HEK293 (cell line): ENCODE data around the gene LRRC4C.

ENCODE experiments used
- ZNF23 ChIP-seq: fragments of 450-650 bp; formaldehyde crosslinking; IDR thresholded peaks from 2 replicates; pipeline ENCODE4 v1.5.1; 2016; ENCODE audit warnings: missing biosample characterization, missing genetic modification characterization, borderline replicate concordance
- ZNF274 ChIP-seq, 2 experiments: fragments of 200-500 bp in 1 of 2; fragments of 450-650 bp in 1 of 2; sonication (Bioruptor generic) in 1 of 2; formaldehyde crosslinking in 1 of 2; IDR thresholded peaks; 2 replicates each; pipeline versions ENCODE4 v1.5.1 to v1.6.1; 2014 to 2016; ENCODE audit warnings: borderline replicate concordance in 1 of 2, inconsistent platforms in 1 of 2, low read length in 1 of 2, missing biosample characterization in 1 of 2, missing genetic modification characterization in 1 of 2
- TF ChIP-seq, protein P1 (sequence below): fragments of 450-650 bp; formaldehyde crosslinking; IDR thresholded peaks from 2 replicates; pipeline ENCODE4 v1.5.1; 2016; ENCODE audit warnings: missing biosample characterization, missing genetic modification characterization
- TF ChIP-seq, protein P2 (sequence below): fragments of 450-650 bp; formaldehyde crosslinking; IDR thresholded peaks from 2 replicates; pipeline ENCODE4 v1.5.1; 2016; ENCODE audit warnings: missing biosample characterization, missing genetic modification characterization
- TF ChIP-seq, protein P3 (sequence below): fragments of 450-650 bp; formaldehyde crosslinking; IDR thresholded peaks from 2 replicates; pipeline ENCODE4 v1.5.1; 2016; ENCODE audit warnings: missing biosample characterization, missing genetic modification characterization

DNA sequence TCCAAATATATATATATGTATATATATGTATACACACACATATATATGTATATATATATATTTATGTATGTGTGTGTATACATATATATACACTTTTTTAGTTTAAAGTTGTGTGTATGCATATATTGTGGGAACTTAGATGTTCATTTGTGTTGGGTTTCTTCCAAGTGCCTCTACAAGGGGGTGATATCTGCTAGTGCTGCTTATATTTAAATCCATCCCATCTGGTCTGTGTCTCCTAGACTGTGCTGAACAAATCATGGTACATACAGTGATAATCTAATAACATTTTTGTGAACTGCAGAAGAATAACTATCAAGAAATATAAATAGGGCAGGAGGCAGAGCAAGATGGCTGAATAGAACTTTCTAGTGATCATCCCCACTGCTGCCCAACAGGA is 696.4 kb downstream of the LRRC4C start:
- TF ChIP-seq, protein P1, sequence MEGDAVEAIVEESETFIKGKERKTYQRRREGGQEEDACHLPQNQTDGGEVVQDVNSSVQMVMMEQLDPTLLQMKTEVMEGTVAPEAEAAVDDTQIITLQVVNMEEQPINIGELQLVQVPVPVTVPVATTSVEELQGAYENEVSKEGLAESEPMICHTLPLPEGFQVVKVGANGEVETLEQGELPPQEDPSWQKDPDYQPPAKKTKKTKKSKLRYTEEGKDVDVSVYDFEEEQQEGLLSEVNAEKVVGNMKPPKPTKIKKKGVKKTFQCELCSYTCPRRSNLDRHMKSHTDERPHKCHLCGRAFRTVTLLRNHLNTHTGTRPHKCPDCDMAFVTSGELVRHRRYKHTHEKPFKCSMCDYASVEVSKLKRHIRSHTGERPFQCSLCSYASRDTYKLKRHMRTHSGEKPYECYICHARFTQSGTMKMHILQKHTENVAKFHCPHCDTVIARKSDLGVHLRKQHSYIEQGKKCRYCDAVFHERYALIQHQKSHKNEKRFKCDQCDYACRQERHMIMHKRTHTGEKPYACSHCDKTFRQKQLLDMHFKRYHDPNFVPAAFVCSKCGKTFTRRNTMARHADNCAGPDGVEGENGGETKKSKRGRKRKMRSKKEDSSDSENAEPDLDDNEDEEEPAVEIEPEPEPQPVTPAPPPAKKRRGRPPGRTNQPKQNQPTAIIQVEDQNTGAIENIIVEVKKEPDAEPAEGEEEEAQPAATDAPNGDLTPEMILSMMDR (tag by site-specific recombination) = no peak
- TF ChIP-seq, protein P2, sequence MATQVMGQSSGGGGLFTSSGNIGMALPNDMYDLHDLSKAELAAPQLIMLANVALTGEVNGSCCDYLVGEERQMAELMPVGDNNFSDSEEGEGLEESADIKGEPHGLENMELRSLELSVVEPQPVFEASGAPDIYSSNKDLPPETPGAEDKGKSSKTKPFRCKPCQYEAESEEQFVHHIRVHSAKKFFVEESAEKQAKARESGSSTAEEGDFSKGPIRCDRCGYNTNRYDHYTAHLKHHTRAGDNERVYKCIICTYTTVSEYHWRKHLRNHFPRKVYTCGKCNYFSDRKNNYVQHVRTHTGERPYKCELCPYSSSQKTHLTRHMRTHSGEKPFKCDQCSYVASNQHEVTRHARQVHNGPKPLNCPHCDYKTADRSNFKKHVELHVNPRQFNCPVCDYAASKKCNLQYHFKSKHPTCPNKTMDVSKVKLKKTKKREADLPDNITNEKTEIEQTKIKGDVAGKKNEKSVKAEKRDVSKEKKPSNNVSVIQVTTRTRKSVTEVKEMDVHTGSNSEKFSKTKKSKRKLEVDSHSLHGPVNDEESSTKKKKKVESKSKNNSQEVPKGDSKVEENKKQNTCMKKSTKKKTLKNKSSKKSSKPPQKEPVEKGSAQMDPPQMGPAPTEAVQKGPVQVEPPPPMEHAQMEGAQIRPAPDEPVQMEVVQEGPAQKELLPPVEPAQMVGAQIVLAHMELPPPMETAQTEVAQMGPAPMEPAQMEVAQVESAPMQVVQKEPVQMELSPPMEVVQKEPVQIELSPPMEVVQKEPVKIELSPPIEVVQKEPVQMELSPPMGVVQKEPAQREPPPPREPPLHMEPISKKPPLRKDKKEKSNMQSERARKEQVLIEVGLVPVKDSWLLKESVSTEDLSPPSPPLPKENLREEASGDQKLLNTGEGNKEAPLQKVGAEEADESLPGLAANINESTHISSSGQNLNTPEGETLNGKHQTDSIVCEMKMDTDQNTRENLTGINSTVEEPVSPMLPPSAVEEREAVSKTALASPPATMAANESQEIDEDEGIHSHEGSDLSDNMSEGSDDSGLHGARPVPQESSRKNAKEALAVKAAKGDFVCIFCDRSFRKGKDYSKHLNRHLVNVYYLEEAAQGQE (tag by site-specific recombination) = no peak
- TF ChIP-seq, protein P3, sequence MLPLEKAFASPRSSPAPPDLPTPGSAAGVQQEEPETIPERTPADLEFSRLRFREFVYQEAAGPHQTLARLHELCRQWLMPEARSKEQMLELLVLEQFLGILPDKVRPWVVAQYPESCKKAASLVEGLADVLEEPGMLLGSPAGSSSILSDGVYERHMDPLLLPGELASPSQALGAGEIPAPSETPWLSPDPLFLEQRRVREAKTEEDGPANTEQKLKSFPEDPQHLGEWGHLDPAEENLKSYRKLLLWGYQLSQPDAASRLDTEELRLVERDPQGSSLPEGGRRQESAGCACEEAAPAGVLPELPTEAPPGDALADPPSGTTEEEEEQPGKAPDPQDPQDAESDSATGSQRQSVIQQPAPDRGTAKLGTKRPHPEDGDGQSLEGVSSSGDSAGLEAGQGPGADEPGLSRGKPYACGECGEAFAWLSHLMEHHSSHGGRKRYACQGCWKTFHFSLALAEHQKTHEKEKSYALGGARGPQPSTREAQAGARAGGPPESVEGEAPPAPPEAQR (tag by site-specific recombination) = no peak
- TF ChIP-seq ZNF23 (no peak), ZNF274 (IDR thresholded peaks at IDR 0.05; ENCODE audit: low read length) (no peak), ZNF274 (tag by site-specific recombination; IDR thresholded peaks at IDR 0.05; ENCODE audit: borderline replicate concordance) (no peak)
